ENCODE measurements around the gene TEX261. TPM values are rescaled to one million over a fixed set of nuclear protein-coding genes. Genes with fewer than 3 reads are reported as not detected.

Gene TEX261
- total RNA-seq, 2 donors from 2014 or later, result 16.6 to 19.1 TPM

DNA sequence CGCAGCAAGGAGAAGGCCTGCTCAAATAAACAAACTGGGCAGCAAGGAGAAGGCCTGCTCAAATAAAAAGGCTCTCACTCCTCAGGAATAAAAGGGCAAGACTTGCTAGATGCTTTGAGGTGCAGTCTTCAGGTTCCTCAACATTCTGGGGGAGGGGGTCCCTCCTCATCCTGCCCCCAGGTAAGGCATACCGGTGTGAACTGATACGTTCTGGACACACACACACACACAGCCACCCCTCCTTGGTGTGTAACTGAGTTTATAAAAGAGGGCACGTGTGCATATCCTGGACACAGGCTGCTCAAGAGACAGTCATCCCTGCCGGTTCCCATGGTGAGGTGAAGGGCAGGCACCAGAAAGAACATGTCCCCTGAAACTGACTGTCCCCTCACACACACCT lies 4.5 kb downstream of the TEX261 start:
- Histone ChIP-seq H3K27ac (no peak overlapping the region), H3K27me3 (no peaks in the 10 kb centered on the region), H3K4me1 (peaks cover 21% of the 10 kb centered on the region), H3K9me3 (no peaks in the 10 kb centered on the region), H3K36me3 (replicated peaks in 1 of 2; ENCODE audit: insufficient read depth in 1 of 2, low read depth in 2 of 2) (peaks cover 0 to 13% of the 10 kb centered on the region in 2 donors), H3K4me3 (no peak overlapping the region)
- DNase-seq, result no peak
- WGBS, 2 donors, result 79 to 83% methylated on average over 5 of the region's 5 CpGs
- no peak for ATAC-seq
- intact Hi-C loops (cut with DNase I), result no loop called here
- TF ChIP-seq, protein P1, sequence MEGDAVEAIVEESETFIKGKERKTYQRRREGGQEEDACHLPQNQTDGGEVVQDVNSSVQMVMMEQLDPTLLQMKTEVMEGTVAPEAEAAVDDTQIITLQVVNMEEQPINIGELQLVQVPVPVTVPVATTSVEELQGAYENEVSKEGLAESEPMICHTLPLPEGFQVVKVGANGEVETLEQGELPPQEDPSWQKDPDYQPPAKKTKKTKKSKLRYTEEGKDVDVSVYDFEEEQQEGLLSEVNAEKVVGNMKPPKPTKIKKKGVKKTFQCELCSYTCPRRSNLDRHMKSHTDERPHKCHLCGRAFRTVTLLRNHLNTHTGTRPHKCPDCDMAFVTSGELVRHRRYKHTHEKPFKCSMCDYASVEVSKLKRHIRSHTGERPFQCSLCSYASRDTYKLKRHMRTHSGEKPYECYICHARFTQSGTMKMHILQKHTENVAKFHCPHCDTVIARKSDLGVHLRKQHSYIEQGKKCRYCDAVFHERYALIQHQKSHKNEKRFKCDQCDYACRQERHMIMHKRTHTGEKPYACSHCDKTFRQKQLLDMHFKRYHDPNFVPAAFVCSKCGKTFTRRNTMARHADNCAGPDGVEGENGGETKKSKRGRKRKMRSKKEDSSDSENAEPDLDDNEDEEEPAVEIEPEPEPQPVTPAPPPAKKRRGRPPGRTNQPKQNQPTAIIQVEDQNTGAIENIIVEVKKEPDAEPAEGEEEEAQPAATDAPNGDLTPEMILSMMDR (IDR thresholded peaks at IDR 0.05), result no peak
- no peak for TF ChIP-seq POLR2A (IDR thresholded peaks at IDR 0.05)

DNA sequence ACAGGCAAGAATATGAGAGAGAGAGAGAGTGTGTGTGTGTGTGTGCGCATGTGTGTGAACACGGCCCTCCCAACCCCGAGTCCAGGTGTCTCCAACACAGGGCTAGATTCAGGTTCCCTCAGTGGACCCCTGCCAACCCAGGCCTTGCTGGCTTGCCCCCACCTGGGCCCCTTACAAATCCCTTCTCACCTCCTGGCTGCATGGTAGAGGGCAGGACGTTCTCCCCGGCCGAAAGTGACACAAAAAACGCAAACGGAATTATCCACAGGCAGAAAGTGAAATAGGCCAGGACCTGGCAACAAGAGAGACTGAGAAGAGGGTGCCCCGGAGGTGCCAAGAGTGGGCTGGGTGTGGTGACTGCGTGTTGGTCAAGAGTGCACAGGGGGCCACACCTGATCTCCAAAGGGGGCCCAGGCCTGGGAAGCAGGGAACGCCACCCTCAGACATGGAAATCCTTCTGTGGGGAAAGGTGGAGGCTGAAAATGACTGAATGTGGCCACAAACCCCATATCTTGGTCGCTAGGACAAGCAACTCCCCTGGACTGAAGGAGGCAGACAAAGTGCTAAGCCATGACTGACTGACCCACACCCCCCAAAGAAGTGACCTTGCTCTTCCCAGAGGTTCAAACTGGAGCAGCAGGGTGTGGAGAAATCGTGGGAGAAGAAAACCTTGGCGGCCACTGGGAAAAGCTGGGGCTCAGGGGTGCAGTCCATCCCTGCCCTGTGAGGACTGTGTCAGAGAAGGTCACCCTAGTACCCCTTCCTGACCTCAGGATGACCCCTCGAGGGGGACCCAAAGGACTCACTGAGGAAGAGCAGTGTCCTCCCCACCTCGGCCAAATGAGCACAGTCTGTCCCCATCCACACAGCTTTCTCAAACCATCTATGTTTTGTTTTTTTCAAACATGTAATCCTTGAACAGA lies 5.7 kb downstream of the TEX261 start:
- intact Hi-C loops (cut with DNase I), result no loop called here
- 82 to 89% methylated on average over 16 of the region's 16 CpGs for WGBS, 2 donors
- H3K27me3 ChIP-seq, result no peaks in the 10 kb centered on the region
- TF ChIP-seq, protein P1 (IDR thresholded peaks at IDR 0.05), result no peak
- TF ChIP-seq POLR2A (IDR thresholded peaks at IDR 0.05), result no peak
- DNase-seq (peak in 1 of 4 donors; percentile 9), ATAC-seq (no peak)
- H3K4me1 ChIP-seq, result peaks cover 18% of the 10 kb centered on the region
- peaks cover 0 to 13% of the 10 kb centered on the region in 2 donors for H3K36me3 ChIP-seq (replicated peaks in 1 of 2; ENCODE audit: insufficient read depth in 1 of 2, low read depth in 2 of 2)
- H3K9me3 ChIP-seq, result no peaks in the 10 kb centered on the region
- no peak overlapping the region for H3K27ac ChIP-seq
- H3K4me3 ChIP-seq, result no peak overlapping the region

DNA sequence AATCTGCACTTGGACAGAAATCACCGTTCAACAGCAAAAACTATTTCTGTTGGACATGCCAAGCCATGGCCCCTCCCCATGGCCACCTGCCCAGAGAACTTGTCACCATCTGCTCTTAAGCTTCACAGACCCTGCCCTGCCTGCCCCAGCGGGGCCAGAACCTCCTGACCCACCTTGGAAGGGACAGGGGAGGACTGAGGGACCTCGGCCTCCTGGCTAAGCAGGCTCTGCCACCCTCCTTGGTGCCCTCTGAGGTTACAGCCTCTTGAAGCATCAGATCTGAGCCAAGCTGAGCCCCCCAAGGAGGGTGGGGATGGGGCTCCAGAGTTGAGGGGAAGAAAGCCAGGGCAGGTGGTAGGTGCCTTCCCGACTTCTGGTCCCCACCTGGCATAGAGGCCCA lies 6.5 kb downstream of the TEX261 start:
- H3K36me3 ChIP-seq (replicated peaks in 1 of 2; ENCODE audit: insufficient read depth in 1 of 2, low read depth in 2 of 2), result peaks cover 0 to 13% of the 10 kb centered on the region in 2 donors

DNA sequence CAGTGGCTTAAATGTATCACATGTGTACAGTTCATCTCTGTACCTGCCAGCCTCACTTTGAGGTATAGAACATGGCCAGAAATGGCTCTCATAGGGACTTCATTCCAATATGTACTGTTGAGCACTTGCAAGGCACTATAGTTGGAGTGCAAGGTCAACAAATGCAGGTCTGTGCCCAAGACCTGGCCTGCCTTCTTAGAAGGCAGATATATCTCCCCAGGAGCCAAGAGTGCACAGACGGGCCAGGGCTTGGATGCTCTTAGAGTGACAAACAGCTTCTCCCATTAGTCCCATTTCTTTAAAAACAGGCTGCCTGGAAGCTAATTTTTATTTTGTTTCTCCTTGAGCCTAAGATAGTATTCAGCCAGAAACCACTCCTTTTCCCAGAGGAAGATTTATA lies 7.3 kb downstream of the TEX261 start:
- no peak overlapping the region for H3K4me3 ChIP-seq
- no peak overlapping the region for H3K27ac ChIP-seq
- peaks cover 4% of the 10 kb centered on the region for H3K4me1 ChIP-seq
- H3K36me3 ChIP-seq (replicated peaks in 1 of 2; ENCODE audit: insufficient read depth in 1 of 2, low read depth in 2 of 2), result peaks cover 0 to 13% of the 10 kb centered on the region in 2 donors
- intact Hi-C loops (cut with DNase I), result no loop called here
- no peak for TF ChIP-seq POLR2A (IDR thresholded peaks at IDR 0.05)
- TF ChIP-seq, protein P1 (IDR thresholded peaks at IDR 0.05), result no peak
- H3K9me3 ChIP-seq, result no peaks in the 10 kb centered on the region
- ATAC-seq, result no peak
- no peaks in the 10 kb centered on the region for H3K27me3 ChIP-seq
- DNase-seq, result no peak
- WGBS, 2 donors, result 73 to 78% methylated on average over 1 of the region's 1 CpG

More for the DNA sequence above, 6.5 kb downstream of the TEX261 start:
- DNase-seq (peak in 3 of 4 donors; percentile 21 to 57 (median 48)), ATAC-seq (no peak)
- H3K9me3 ChIP-seq, result no peaks in the 10 kb centered on the region
- 51 to 53% methylated on average over 2 to 4 of the region's 4 CpGs for WGBS, 2 donors
- peak overlapping the region in 1 of 4 donors; percentile 8 for H3K27ac ChIP-seq
- intact Hi-C loops (cut with DNase I), result no loop called here
- H3K4me3 ChIP-seq, result no peak overlapping the region
- H3K4me1 ChIP-seq, result peaks cover 10% of the 10 kb centered on the region
- no peaks in the 10 kb centered on the region for H3K27me3 ChIP-seq
- TF ChIP-seq, protein P1 (IDR thresholded peaks at IDR 0.05), result no peak
- TF ChIP-seq POLR2A (IDR thresholded peaks at IDR 0.05), result no peak

All from body of pancreas (tissue), 4 donors.